Measurements from ENCODE around the gene THRA.

Gene THRA

GRCh38 chr17:40091691-40092397 lies 29.1 kb downstream of the THRA start:
- Mint-ChIP-seq H3K36me3 (ENCODE audit: low read depth) (peaks cover 86% of the 10 kb centered on the region), H3K4me3 (no peak overlapping the region), H3K9me3 (no peaks in the 10 kb centered on the region), H3K4me1 (ENCODE audit: low read depth) (peaks cover 32% of the 10 kb centered on the region), H3K27ac (no peak overlapping the region), H3K27me3 (peaks cover 13% of the 10 kb centered on the region)
- intact Hi-C loops (cut with micrococcal nuclease): no loop called here

- Mint-ChIP-seq H3K27ac (no peak overlapping the region), H3K4me1 (ENCODE audit: low read depth) (peaks cover 39% of the 10 kb centered on the region), H3K27me3 (peaks cover 16% of the 10 kb centered on the region), H3K36me3 (ENCODE audit: low read depth) (peaks cover 86% of the 10 kb centered on the region), H3K4me3 (no peak overlapping the region), H3K9me3 (no peaks in the 10 kb centered on the region)
- intact Hi-C loops (cut with micrococcal nuclease): no loop called here
Observed at GRCh38 chr17:40092581-40092980, 29.8 kb downstream of the THRA start.

GRCh38 chr17:40093005-40093579 lies 30.3 kb downstream of the THRA start:
- peaks cover 82% of the 10 kb centered on the region for H3K36me3 Mint-ChIP-seq (ENCODE audit: low read depth)
- no peaks in the 10 kb centered on the region for H3K9me3 Mint-ChIP-seq
- intact Hi-C loops (cut with micrococcal nuclease): no loop called here
- H3K27ac Mint-ChIP-seq: no peak overlapping the region
- H3K27me3 Mint-ChIP-seq: peaks cover 16% of the 10 kb centered on the region
- H3K4me1 Mint-ChIP-seq (ENCODE audit: low read depth): peaks cover 44% of the 10 kb centered on the region
- no peak overlapping the region for H3K4me3 Mint-ChIP-seq

- no peak overlapping the region for H3K4me3 Mint-ChIP-seq
- intact Hi-C loops (cut with micrococcal nuclease): no loop called here
- peaks cover 50% of the 10 kb centered on the region for H3K4me1 Mint-ChIP-seq (ENCODE audit: low read depth)
Observed at GRCh38 chr17:40093580-40094201, 30.9 kb downstream of the THRA start.

GRCh38 chr17:40094874-40095273 lies 32.1 kb downstream of the THRA start:
- Mint-ChIP-seq H3K4me1 (ENCODE audit: low read depth) (peaks cover 62% of the 10 kb centered on the region), H3K4me3 (no peak overlapping the region), H3K27ac (no peak overlapping the region), H3K36me3 (ENCODE audit: low read depth) (peaks cover 64% of the 10 kb centered on the region), H3K9me3 (no peaks in the 10 kb centered on the region), H3K27me3 (peaks cover 16% of the 10 kb centered on the region)
- intact Hi-C loops (cut with micrococcal nuclease): no loop called here

More at GRCh38 chr17:40093580-40094201, 30.9 kb downstream of the THRA start:
- H3K27ac Mint-ChIP-seq: no peak overlapping the region
- H3K9me3 Mint-ChIP-seq: no peaks in the 10 kb centered on the region
- peaks cover 16% of the 10 kb centered on the region for H3K27me3 Mint-ChIP-seq
- H3K36me3 Mint-ChIP-seq (ENCODE audit: low read depth): peaks cover 76% of the 10 kb centered on the region

GRCh38 chr17:40095351-40095943 lies 32.7 kb downstream of the THRA start:
- Mint-ChIP-seq H3K36me3 (ENCODE audit: low read depth) (peaks cover 63% of the 10 kb centered on the region), H3K4me1 (ENCODE audit: low read depth) (peaks cover 68% of the 10 kb centered on the region), H3K27me3 (peaks cover 16% of the 10 kb centered on the region), H3K27ac (peak overlapping the region; percentile 92), H3K4me3 (no peak overlapping the region), H3K9me3 (no peaks in the 10 kb centered on the region)
- intact Hi-C loops (cut with micrococcal nuclease): no loop called here

- Mint-ChIP-seq H3K27me3 (peaks cover 16% of the 10 kb centered on the region), H3K36me3 (ENCODE audit: low read depth) (peaks cover 60% of the 10 kb centered on the region), H3K9me3 (no peaks in the 10 kb centered on the region)
Observed at GRCh38 chr17:40095944-40096791, 33.4 kb downstream of the THRA start.

GRCh38 chr17:40097087-40097486 lies 34.3 kb downstream of the THRA start:
- peak overlapping the region; percentile 92 for H3K27ac Mint-ChIP-seq

More at GRCh38 chr17:40095944-40096791, 33.4 kb downstream of the THRA start:
- peak overlapping the region; percentile 11 for H3K4me3 Mint-ChIP-seq
- intact Hi-C loops (cut with micrococcal nuclease): loop anchor here (2.0 kb wide), 1 partner anchor 15 kb away; no protein-coding TSS in a partner anchor
- H3K4me1 Mint-ChIP-seq (ENCODE audit: low read depth): peaks cover 75% of the 10 kb centered on the region
- peak overlapping the region; percentile 92 for H3K27ac Mint-ChIP-seq

GRCh38 chr17:40097931-40098845 lies 35.4 kb downstream of the THRA start:
- H3K27ac Mint-ChIP-seq: peak overlapping the region; percentile 92
- H3K27me3 Mint-ChIP-seq: peaks cover 34% of the 10 kb centered on the region
- H3K4me3 Mint-ChIP-seq: peak overlapping the region; percentile 85
- H3K9me3 Mint-ChIP-seq: no peaks in the 10 kb centered on the region
- intact Hi-C loops (cut with micrococcal nuclease): loop anchor here (2.0 kb wide), 1 partner anchor 13 kb away; no protein-coding TSS in a partner anchor
- peaks cover 44% of the 10 kb centered on the region for H3K36me3 Mint-ChIP-seq (ENCODE audit: low read depth)
- H3K4me1 Mint-ChIP-seq (ENCODE audit: low read depth): peaks cover 91% of the 10 kb centered on the region

More at GRCh38 chr17:40097087-40097486, 34.3 kb downstream of the THRA start:
- H3K9me3 Mint-ChIP-seq: no peaks in the 10 kb centered on the region
- H3K4me1 Mint-ChIP-seq (ENCODE audit: low read depth): peaks cover 84% of the 10 kb centered on the region
- H3K4me3 Mint-ChIP-seq: peak overlapping the region; percentile 1
- intact Hi-C loops (cut with micrococcal nuclease): loop anchor here (2.0 kb wide), 1 partner anchor 14 kb away; no protein-coding TSS in a partner anchor
- peaks cover 51% of the 10 kb centered on the region for H3K36me3 Mint-ChIP-seq (ENCODE audit: low read depth)
- peaks cover 25% of the 10 kb centered on the region for H3K27me3 Mint-ChIP-seq

GRCh38 chr17:40098846-40099618 lies 36.3 kb downstream of the THRA start:
- Mint-ChIP-seq H3K9me3 (no peaks in the 10 kb centered on the region), H3K4me3 (peak overlapping the region; percentile 85), H3K27me3 (peaks cover 40% of the 10 kb centered on the region), H3K36me3 (ENCODE audit: low read depth) (peaks cover 36% of the 10 kb centered on the region), H3K4me1 (ENCODE audit: low read depth) (peaks cover 90% of the 10 kb centered on the region), H3K27ac (peak overlapping the region; percentile 92)
- intact Hi-C loops (cut with micrococcal nuclease): no loop called here

GRCh38 chr17:40099619-40100418 lies 37.1 kb downstream of the THRA start:
- peak overlapping the region; percentile 85 for H3K4me3 Mint-ChIP-seq
- H3K27ac Mint-ChIP-seq: peak overlapping the region; percentile 92
- peaks cover 28% of the 10 kb centered on the region for H3K36me3 Mint-ChIP-seq (ENCODE audit: low read depth)
- intact Hi-C loops (cut with micrococcal nuclease): loop anchor here (1.0 kb wide), 1 partner anchor 8 kb away; no protein-coding TSS in a partner anchor
- H3K4me1 Mint-ChIP-seq (ENCODE audit: low read depth): peaks cover 94% of the 10 kb centered on the region
- no peaks in the 10 kb centered on the region for H3K9me3 Mint-ChIP-seq
- H3K27me3 Mint-ChIP-seq: peaks cover 46% of the 10 kb centered on the region

Measured in dendritic cell treated with granulocyte-macrophage colony-stimulating factor and Interleukin-4, amounts not matched to agents 40 ng/mL and 50 ng/mL, for 4 days (primary cell).